Loucy (cell line): ENCODE results near the gene BCR.

Experiments
- CTCF ChIP-seq: fragments of 200-600 bp; sonication (generic); conservative IDR thresholded peaks from 2 replicates; pipeline ENCODE4 v1.5.1; 2014; ENCODE audit warnings: mild to moderate bottlenecking, antibody characterized with exemption, low read length
- EZH2phosphoT487 ChIP-seq: fragments of 200-600 bp; IDR thresholded peaks from 2 replicates; pipeline ENCODE4 v1.6.1; 2018; ENCODE audit warnings: antibody characterized with exemption, mild to moderate bottlenecking, moderate library complexity, borderline replicate concordance

DNA sequence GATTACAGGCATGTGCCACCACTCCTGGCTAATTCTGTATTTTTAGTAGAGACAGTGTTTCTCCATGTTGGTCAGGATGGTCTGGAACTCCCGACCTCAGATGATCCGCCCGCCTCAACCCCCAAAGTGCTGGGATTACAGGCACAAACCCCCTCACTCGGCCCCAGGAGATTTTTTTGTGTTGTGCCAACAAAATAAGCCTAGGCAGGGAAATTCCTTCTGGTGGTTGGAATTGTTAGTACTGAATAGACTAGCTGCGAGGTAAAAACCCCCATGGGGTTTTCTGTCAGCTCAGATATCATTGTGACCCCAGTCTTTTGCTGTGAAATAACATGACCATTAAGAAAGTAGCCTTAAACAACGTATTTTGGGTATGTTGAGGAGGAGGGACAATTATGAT, 144.9 kb downstream of the BCR start:
- no peak for TF ChIP-seq CTCF
- TF ChIP-seq EZH2phosphoT487 = no peak
